ENCODE measurements around the gene PTPN18.

PTPN18 gene

DNA sequence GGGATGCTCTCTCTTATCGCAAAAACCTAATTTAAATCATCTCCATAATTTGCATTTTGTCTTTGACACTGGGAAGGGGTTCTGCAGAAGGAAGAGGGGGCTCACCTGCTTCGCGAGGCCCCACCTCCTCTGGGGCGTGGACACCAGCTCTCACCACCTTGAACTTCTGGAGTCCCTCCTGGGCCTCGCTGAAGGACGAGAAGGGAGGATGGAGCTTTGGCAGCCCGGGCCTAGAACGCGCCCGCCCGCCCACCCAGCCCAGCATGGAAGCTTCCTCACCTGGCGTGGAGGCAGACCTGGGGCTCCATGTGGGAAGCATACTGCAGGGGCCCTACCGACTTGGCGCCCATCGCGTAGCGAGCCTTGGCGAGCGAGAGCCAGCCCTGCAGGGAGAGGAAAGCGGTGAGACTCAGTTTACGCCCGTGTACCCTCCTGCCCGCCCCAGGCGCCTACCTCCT is 14.3 kb upstream of the PTPN18 start:
- DNase-seq: no peak

DNA sequence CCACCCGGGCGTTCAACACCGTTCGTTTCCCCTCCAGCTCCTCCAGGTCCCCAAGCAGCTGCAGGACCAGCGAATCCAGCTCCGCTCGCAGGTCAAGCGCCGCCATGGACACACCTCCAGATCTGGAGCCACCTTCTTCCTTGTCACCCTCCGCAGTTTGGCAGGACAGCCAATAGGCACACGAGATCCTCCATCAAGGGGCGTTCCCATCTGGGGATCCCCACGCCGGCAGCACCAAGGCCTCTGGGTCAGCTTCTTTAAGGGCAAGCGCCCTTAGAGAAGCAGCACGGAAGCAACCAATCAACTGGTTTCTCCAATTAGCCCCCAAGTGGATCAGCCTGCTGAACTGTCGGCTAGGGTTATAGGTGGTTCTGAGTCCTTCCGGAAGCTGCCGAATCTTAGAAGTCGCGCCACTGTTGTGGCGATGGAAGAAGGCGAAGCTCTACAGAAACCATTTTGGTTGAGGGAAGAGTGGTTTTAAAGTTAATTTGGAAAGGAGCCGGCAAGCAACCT is 13.8 kb upstream of the PTPN18 start:
- peak; percentile 90 for DNase-seq

DNA sequence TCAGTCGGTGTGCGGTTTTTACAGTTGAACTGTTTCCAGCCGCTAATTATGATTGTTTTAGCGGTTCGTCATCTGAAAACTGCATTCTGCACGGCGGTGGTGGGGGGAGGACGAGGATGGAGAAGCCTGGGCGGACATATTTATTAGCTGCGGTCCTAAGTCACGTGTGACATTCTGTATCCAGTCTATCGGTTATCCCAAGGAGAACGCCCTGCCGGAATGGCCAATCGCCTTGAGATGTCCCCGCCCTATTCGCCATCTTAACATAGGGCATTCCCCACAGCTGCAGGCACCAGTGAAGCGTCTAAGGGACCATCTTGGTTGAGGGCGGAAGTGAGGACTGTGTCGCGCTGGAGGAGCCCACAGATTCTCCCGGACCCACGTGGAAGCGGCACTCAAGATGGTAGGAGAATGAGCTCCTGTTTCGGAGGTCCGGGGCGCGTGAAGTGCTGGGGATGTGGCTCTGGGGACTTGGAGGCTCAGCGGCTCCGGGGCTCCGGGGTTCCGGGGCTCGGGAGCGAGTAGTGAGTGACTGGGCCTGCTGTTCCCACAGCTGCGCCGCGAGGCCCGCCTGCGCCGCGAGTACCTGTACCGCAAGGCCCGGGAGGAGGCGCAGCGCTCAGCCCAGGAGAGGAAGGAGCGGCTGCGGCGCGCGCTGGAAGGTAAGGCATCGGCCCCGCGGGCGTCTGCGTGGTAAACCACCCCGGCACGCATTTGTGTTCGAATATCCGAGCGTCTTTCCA is 13.2 kb upstream of the PTPN18 start, which contains the start of gene IMP4:
TSS of gene IMP4 (plus strand) at position 365 of the 743 bp plus-strand sequence. CDS start at position 401, 36 bp downstream.
- peak; percentile 98 for DNase-seq

DNA sequence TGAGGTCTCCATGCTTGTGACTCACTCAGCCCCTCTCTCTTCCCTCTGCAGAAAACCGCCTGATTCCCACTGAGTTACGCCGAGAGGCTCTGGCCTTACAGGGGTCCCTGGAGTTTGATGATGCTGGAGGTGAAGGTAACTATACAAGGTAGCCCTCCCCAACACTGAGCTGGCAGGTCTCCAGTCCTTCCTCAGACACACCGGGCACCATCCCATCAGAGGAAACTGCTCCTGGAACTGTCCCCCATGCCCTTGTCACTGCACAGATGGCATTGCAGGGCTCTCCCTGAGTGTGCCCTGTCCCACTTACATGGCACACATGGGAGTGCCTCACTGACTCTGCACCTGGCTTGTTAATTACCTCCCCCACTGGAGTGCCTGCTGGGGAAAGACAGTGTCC is 11.3 kb upstream of the PTPN18 start:
- DNase-seq: no peak

DNA sequence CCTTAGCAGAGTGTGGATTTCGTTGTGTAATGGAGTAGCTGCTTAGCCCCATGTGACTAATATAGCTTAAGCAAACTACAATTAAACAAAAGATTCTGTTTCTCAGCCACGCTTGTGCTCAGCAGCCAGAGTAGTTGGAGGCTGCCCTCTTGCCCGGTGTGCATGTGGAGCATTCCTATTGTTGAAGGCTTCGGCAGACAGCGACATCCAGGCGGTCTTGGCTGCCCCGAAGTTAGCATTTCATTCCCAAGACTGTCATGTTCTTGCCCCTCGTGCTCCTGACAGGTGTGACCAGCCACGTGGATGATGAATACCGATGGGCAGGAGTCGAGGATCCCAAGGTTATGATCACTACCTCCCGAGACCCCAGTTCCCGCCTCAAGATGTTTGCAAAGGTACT is 10.8 kb upstream of the PTPN18 start:
- no peak for DNase-seq

DNA sequence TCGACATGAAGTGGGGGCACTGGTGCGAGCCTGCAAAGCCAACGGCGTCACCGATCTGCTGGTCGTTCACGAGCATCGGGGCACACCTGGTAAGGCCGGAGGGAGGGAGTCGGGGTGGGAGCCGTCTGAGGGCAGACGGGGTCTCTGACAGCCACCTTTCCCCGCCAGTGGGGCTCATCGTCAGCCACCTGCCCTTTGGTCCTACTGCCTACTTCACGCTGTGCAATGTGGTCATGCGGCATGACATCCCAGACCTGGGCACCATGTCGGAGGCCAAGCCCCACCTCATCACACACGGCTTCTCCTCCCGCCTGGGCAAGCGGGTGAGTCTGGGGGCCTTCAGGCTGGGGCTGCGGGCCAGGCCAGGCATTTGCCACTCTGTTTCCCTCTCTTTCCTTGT is 10.2 kb upstream of the PTPN18 start:
- DNase-seq: no peak

- DNase-seq: no peak
These were observed 9.7 kb upstream of the PTPN18 start for GRCh38 chr2:130346041-130346740.

- no peak for DNase-seq
These were observed 9.2 kb upstream of the PTPN18 start for GRCh38 chr2:130346741-130347066.

DNA sequence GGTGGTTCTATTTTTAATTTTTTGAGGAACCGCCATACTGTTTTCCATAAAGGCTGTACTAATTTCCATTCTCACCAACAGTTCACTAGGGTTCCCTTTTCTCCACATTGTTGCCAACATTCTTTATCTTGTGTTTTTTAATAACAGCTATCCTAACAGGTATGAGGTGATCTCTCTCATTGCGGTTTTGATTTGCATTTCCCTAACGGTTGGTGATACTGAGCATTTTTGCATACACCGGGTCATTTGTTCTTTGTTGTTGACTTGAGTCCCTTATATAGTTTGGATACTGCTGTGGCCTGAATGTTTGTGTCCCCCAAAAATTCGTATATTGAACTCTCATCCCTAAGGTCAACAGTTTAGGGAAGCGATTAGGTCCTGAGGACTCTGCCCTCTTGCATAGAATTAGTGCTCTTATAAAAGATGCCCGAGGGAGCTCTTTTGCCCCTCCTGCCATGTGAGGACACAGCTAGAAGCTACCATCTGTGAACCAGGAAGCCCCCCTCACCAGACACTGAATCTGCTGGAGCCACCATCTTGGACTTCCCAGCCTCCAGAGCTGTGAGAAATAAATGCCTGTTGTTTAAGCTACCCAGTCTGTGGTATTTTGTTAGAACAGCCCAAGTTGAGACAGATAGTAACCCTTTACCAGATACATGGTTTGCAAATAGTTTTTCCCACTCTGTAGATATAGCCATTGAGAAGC is 8.5 kb upstream of the PTPN18 start:
- DNase-seq: no peak

DNA sequence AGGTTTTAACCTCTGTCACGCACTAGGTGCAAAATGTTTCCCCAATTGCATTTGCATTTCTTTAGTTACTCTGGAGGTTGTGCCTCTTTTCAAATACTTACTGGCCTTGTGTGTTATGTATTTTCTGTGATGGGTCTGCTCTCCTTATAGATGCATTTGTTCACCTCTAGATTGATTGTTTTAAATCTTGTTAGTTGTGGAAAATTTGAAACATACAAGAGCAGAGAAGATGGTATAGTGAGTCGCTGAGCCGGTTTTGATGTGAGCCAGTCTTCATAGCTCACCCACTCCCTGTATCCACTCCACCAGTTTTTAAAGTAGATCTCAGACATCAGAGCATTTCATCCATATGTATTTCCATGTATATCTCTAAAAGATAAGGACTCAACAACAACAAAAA is 6.7 kb upstream of the PTPN18 start:
- no peak for DNase-seq

DNA sequence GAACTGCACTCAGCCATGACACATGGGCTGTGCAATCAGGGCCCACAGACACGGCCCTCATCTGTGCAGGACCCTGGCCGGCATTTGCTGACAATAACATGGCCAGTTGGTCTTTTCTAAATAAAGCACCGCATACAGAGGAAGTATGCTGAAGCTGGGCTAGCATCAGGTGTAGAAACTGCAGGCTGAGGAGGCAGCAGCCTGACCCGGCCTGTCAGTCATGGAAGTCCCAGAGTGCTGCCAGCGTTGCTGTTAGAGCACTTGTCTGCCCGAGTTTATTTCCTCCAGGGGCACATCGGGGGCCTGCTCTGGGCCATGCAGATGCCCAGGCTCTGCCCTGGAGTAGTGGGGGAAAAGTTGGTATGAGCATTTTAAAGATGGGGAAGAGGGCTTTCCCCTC is 4.1 kb upstream of the PTPN18 start:
- no peak for DNase-seq

DNA sequence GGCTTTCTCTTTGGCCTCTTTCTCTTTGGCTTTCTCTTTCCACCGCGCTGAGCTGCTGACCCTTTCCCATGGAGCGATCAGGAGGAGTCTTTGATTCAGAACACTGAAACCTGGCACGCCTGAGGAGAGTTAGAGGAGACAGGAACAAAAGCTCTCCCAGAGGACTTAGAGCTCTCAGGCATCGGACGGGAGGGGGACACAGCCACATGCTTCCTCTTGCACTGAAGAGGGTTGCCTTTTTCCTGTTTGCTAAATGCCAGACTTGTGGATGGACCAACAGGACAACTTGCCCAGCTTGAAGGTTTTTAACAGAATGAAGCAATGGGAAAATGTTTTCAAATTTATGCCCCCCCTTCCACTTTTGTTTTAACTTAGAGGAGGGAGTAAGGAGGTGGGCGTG is 3.6 kb upstream of the PTPN18 start:
- no peak for DNase-seq

- no peak for DNase-seq
These were observed 2.3 kb upstream of the PTPN18 start for GRCh38 chr2:130353291-130354138.

GRCh38 chr2:130354139-130354428 is 1.8 kb upstream of the PTPN18 start:
- no peak for DNase-seq

- DNase-seq: no peak
These were observed 681 bp upstream of the PTPN18 start for GRCh38 chr2:130355172-130355577.

DNA sequence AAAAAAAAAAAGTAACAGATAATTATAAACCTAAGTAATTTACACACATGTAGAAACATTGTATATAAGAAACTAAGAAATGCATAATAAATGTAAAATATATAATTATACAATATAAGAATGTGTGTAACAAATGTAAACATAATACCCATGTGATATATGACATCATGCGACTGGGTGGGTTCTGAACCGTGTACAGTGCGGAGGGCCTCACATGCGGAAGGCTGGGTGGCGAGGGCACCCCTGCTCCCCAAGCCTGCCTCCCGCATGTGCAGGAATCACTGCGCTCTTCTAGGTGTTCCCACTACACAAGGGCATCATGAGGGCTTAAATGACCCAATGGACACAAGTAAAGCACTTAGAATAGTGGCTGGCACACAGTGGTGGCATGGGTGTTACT is 2.0 kb downstream of the PTPN18 start:
- no peak for DNase-seq

DNA sequence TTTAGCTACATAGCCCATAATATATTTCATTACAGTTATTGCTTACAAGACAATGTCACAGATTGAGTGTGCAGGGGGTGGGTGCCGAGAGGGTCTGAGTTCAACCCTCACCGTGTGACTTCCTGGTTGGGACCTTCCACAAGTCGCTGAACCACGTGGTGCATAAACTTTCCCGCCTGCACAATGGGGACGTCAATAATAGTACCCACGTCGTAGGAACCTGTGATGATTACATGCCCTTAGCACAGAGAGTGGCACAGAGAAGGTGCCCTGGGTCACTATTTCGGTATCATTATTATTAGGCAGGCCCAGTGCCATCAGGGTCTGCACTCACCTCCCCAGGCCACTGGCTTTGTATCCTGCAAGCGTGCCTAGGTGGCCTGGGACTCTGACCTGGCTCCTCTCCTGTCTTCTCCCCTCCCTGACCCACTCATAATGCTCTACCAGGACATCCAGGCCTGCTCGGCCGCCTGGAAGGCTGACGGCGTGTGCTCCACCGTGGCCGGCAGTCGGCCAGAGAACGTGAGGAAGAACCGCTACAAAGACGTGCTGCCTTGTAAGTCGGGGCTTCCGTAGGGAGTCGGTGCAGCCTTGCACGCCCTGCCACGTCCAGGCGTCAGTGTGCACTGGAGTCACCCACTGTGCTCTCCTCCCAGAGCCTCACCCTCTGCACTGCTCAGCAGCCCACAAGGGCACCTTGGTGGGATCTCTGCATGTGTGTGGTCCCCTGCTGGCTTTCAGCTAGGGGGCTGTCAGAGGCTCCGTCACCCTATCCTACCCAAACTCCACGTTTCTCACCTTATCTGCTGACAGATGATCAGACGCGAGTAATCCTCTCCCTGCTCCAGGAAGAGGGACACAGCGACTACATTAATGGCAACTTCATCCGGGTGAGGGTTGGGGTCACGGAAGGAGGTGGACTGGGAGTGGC is 2.8 kb downstream of the PTPN18 start:
- no peak for DNase-seq

- DNase-seq: no peak
These were observed 3.6 kb downstream of the PTPN18 start for GRCh38 chr2:130359466-130359865.

DNA sequence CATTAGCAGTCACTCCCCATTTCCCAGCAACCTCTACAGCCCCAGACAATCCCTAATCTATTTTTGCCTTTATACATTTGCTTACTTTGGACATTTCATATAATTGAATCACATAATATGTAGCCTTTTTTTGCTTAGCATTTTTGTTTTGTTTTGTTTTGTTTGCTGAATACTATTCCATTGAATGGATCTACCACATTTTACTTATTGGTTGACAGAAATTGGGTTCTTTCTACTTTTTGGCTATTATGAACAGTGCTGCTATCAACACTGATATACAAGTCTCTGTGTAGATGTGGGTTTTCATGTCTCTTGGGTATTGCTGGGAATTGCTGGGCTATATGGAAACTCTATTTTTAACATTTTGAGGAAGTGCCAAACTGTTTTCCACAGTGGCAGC is 7.6 kb downstream of the PTPN18 start:
- DNase-seq: no peak

DNA sequence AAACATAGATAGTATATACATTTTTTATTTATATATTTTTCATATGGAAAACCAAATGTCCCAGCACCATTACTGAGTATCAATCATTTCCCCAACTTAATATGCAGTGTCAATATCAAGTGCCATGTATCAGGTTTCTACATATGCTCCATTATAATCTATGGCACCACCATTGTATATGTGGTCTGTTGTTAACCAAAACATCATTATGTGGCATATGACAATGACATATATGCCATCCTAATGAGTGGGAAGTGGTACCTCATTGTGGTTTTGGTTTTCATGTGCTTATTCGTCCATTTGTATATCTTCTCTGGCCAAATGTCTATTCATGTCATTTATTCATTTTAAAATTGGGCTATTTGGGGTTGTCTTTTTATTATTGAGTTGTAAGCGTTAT is 9.2 kb downstream of the PTPN18 start:
- no peak for DNase-seq

GRCh38 chr2:130365963-130366362 is 10.1 kb downstream of the PTPN18 start:
- no peak for DNase-seq

DNA sequence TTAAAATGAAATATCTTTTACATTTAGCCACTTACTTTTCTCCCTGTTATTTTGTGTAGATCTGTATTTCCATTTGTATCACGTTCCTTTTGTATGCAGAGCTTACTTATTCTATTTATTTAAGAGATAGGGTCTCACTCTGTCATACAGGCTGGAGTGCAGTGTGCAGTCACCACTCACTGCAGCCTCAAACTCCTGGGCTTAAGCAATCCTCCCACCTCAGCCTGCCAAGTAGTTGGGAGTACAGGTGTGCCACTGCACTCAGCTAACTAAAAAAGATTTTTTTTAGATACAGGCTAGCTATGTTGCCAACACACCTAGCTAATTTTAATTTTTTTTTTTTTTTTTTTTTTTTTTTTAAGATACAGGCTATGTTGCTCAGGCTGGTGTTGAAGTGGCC is 10.9 kb downstream of the PTPN18 start:
- DNase-seq: no peak
